ENCODE measurements around the gene CLCN6.

The CLCN6 gene

DNA sequence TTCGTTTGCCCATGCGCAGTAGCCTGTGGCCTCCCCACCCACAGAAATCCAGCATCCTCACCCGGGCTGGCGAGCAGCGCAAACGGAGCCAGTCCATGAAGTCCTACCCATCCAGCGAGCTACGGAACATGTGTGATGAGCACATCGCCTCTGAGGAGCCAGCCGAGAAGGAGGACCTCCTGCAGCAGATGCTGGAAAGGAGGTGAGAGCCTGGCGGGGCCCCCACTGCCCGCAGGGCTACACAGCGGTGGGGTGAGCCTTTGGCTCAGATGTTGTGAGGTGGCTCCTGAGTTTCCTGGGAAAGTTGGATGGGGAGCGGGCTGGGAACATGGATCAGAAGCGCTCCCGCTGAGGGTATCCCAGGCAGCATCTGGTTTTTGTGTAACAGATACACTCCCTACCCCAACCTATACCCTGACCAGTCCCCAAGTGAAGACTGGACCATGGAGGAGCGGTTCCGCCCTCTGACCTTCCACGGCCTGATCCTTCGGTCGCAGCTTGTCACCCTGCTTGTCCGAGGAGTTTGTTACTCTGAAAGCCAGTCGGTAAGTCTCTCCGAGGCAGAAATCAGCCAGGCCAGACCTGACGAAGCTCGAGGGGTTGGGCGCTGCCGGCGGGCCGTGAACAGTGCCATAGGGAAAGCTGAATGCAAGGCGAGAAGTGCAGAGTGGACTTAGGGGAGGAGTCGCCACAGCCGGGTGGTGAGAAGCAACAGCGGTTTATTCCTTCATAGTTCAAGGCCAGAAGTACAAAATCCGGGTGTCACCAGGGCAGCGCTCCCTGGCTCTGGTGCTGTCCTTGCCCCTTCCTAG is 31.2 kb downstream of the CLCN6 start:
- CTCF ChIA-PET, result interaction anchor here (0.6 to 12.5 kb wide), 14 partner anchors 12 to 664 kb away, joined by 3 to 114 read pairs (median 4); no protein-coding TSS in a partner anchor

DNA sequence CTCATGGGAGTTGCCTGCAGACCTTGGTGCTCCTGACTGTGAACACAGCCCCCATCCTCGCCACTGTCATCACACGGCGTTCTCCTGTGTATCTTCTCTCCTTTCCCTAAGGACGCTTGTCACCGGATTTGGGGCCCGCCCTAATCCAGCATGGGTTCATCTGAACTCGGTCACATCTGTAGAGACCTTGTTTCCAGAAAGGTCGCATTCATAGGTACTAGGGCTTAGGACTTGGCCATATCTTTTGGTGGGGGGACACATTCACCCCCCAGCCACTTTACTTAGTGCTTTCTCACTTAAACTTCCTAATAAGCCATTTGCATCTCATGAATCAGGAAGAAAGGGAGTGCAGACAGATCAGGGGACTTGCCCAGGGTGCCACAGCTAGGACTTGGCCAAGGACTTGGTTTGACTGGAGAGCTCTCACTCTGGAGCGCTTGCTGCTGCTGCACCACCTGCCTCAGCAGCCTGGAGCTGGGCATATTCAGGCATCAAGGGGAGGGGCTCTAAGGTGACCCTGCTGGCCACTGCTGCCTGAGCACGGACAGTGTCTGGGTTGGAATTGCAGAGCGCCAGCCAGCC is 31.9 kb downstream of the CLCN6 start:
- POLR2A ChIA-PET, result interaction anchor here (0.6 to 2.1 kb wide), 2 partner anchors 70 to 490 kb away, joined by 5 to 21 read pairs; no protein-coding TSS in a partner anchor

More for the DNA sequence above, 31.2 kb downstream of the CLCN6 start:
- Histone ChIP-seq H3K27ac (ENCODE audit: extremely low read depth, low read depth, low read length) (no peak overlapping the region), H3K36me3 (ENCODE audit: control insufficient read depth in 2 of 2, insufficient read depth in 1 of 2, low read length in 2 of 2) (peaks cover 5 to 100% of the 10 kb centered on the region in 2 experiments; a peak in 2 of 3 replicates), H3K9me3 (ENCODE audit: control insufficient read depth, insufficient read depth, low read depth, low read length) (no peaks in the 10 kb centered on the region), H3K4me3 (ENCODE audit: low read depth, low read length) (no peak overlapping the region), H3K4me1 (ENCODE audit: control insufficient read depth, insufficient read depth, low read length) (no peaks in the 10 kb centered on the region)
- TF ChIP-seq, protein P1, sequence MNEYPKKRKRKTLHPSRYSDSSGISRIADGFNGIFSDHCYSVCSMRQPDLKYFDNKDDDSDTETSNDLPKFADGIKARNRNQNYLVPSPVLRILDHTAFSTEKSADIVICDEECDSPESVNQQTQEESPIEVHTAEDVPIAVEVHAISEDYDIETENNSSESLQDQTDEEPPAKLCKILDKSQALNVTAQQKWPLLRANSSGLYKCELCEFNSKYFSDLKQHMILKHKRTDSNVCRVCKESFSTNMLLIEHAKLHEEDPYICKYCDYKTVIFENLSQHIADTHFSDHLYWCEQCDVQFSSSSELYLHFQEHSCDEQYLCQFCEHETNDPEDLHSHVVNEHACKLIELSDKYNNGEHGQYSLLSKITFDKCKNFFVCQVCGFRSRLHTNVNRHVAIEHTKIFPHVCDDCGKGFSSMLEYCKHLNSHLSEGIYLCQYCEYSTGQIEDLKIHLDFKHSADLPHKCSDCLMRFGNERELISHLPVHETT (tag by site-specific recombination; IDR thresholded peaks at IDR 0.05), result no peak
- no peak for TF ChIP-seq ZNF302 (tag by site-specific recombination; IDR thresholded peaks at IDR 0.05; ENCODE audit: low read depth)
- TF ChIP-seq ZNF16 (tag by site-specific recombination; IDR thresholded peaks at IDR 0.05; ENCODE audit: low read depth), result no peak
- no peak for TF ChIP-seq ZNF274 (IDR thresholded peaks at IDR 0.05; ENCODE audit: low read length)
- TF ChIP-seq ZNF274 (tag by site-specific recombination; IDR thresholded peaks at IDR 0.05; ENCODE audit: borderline replicate concordance), result no peak
- no peak for TF ChIP-seq ZNF510 (tag by site-specific recombination; IDR thresholded peaks at IDR 0.05; ENCODE audit: insufficient replicate concordance)
- no peak for TF ChIP-seq ZNF501 (tag by site-specific recombination; IDR thresholded peaks at IDR 0.05)
- TF ChIP-seq, protein P2, sequence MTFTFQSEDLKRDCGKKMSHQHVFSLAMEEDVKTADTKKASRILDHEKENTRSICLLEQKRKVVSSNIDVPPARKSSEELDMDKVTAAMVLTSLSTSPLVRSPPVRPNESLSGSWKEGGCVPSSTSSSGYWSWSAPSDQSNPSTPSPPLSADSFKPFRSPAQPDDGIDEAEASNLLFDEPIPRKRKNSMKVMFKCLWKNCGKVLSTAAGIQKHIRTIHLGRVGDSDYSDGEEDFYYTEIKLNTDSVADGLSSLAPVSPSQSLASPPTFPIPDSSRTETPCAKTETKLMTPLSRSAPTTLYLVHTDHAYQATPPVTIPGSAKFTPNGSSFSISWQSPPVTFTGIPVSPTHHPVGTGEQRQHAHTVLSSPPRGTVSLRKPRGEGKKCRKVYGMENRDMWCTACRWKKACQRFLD (tag by site-specific recombination; IDR thresholded peaks at IDR 0.05), result no peak
- no peak for TF ChIP-seq KLF8 (tag by site-specific recombination; IDR thresholded peaks at IDR 0.05)
- TF ChIP-seq, protein P3, sequence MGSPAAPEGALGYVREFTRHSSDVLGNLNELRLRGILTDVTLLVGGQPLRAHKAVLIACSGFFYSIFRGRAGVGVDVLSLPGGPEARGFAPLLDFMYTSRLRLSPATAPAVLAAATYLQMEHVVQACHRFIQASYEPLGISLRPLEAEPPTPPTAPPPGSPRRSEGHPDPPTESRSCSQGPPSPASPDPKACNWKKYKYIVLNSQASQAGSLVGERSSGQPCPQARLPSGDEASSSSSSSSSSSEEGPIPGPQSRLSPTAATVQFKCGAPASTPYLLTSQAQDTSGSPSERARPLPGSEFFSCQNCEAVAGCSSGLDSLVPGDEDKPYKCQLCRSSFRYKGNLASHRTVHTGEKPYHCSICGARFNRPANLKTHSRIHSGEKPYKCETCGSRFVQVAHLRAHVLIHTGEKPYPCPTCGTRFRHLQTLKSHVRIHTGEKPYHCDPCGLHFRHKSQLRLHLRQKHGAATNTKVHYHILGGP (tag by site-specific recombination; IDR thresholded peaks at IDR 0.05), result no peak
- no peak for TF ChIP-seq ZNF571 (tag by site-specific recombination; IDR thresholded peaks at IDR 0.05)
- no peak for TF ChIP-seq ZNF112 (tag by site-specific recombination; IDR thresholded peaks at IDR 0.05)
- TF ChIP-seq, protein P4, sequence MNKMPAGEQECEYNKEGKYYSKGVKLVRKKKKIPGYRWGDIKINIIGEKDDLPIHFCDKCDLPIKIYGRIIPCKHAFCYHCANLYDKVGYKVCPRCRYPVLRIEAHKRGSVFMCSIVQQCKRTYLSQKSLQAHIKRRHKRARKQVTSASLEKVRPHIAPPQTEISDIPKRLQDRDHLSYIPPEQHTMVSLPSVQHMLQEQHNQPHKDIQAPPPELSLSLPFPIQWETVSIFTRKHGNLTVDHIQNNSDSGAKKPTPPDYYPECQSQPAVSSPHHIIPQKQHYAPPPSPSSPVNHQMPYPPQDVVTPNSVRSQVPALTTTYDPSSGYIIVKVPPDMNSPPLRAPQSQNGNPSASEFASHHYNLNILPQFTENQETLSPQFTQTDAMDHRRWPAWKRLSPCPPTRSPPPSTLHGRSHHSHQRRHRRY (tag by site-specific recombination; IDR thresholded peaks at IDR 0.05), result no peak
- TF ChIP-seq MZF1 (tag by site-specific recombination; IDR thresholded peaks at IDR 0.05; ENCODE audit: borderline replicate concordance), result no peak
- TF ChIP-seq ZFP3 (tag by site-specific recombination; IDR thresholded peaks at IDR 0.05; ENCODE audit: low read depth), result no peak
- no peak for TF ChIP-seq ZNF660 (tag by site-specific recombination; IDR thresholded peaks at IDR 0.05)
- no peak for TF ChIP-seq GLIS1 (tag by site-specific recombination; IDR thresholded peaks at IDR 0.05)
- POLR2A ChIA-PET, result interaction anchor here (1.3 to 2.1 kb wide), 2 partner anchors 70 to 71 kb away, joined by 3 to 21 read pairs; no protein-coding TSS in a partner anchor

More for the DNA sequence above, 31.9 kb downstream of the CLCN6 start:
- CTCF ChIA-PET, result interaction anchor here (0.6 to 12.5 kb wide), 28 partner anchors 9 to 665 kb away, joined by 3 to 114 read pairs (median 3); no protein-coding TSS in a partner anchor
- H3K4me1 ChIP-seq (ENCODE audit: control insufficient read depth, insufficient read depth, low read length), result no peaks in the 10 kb centered on the region
- no peak overlapping the region for H3K4me3 ChIP-seq (ENCODE audit: low read depth, low read length)
- H3K9me3 ChIP-seq (ENCODE audit: control insufficient read depth, insufficient read depth, low read depth, low read length), result no peaks in the 10 kb centered on the region
- no peak overlapping the region for H3K27ac ChIP-seq (ENCODE audit: extremely low read depth, low read depth, low read length)
- TF ChIP-seq, protein P5, sequence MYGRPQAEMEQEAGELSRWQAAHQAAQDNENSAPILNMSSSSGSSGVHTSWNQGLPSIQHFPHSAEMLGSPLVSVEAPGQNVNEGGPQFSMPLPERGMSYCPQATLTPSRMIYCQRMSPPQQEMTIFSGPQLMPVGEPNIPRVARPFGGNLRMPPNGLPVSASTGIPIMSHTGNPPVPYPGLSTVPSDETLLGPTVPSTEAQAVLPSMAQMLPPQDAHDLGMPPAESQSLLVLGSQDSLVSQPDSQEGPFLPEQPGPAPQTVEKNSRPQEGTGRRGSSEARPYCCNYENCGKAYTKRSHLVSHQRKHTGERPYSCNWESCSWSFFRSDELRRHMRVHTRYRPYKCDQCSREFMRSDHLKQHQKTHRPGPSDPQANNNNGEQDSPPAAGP (tag by site-specific recombination; IDR thresholded peaks at IDR 0.05), result no peak
- no peak for TF ChIP-seq WT1 (tag by site-specific recombination; IDR thresholded peaks at IDR 0.05)
- no peak for TF ChIP-seq EGR2 (tag by site-specific recombination; IDR thresholded peaks at IDR 0.05; ENCODE audit: low read depth)
- no peak for TF ChIP-seq ZNF660 (tag by site-specific recombination; IDR thresholded peaks at IDR 0.05)
- no peak for TF ChIP-seq ZXDB (tag by site-specific recombination; IDR thresholded peaks at IDR 0.05)
- TF ChIP-seq ZBTB20 (tag by site-specific recombination; IDR thresholded peaks at IDR 0.05), result no peak
- TF ChIP-seq, protein P6, sequence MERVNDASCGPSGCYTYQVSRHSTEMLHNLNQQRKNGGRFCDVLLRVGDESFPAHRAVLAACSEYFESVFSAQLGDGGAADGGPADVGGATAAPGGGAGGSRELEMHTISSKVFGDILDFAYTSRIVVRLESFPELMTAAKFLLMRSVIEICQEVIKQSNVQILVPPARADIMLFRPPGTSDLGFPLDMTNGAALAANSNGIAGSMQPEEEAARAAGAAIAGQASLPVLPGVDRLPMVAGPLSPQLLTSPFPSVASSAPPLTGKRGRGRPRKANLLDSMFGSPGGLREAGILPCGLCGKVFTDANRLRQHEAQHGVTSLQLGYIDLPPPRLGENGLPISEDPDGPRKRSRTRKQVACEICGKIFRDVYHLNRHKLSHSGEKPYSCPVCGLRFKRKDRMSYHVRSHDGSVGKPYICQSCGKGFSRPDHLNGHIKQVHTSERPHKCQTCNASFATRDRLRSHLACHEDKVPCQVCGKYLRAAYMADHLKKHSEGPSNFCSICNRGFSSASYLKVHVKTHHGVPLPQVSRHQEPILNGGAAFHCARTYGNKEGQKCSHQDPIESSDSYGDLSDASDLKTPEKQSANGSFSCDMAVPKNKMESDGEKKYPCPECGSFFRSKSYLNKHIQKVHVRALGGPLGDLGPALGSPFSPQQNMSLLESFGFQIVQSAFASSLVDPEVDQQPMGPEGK (tag by site-specific recombination; IDR thresholded peaks at IDR 0.05), result no peak
- H3K36me3 ChIP-seq (ENCODE audit: control insufficient read depth in 2 of 2, insufficient read depth in 1 of 2, low read length in 2 of 2), result peaks cover 5 to 100% of the 10 kb centered on the region in 2 experiments; a peak in 2 of 3 replicates

Data from HEK293 (cell line).